Ascending aorta (tissue), 2 donors: ENCODE data around the gene RIMBP2. TPM values are rescaled to one million over a fixed set of nuclear protein-coding genes. Genes with fewer than 3 reads are reported as not detected.

Experiments used
- DNase-seq, 2 donors: peaks; one replicate each; pipeline ENCODE4 v3.0.0-alpha.2; 2019; ENCODE audit warnings: low spot score in 2 of 2
- H3K27ac ChIP-seq, 2 donors: fragments of 200-600 bp; sonication (generic); one replicate each; pipeline ENCODE4 v1.5.1; 2016 to 2017; ENCODE audit warnings: mild to moderate bottlenecking in 1 of 2
- H3K27me3 ChIP-seq: fragments of 200-600 bp; sonication (generic); one replicate; pipeline ENCODE4 v1.5.1; 2017
- H3K36me3 ChIP-seq, 2 donors: fragments of 200-600 bp; sonication (generic); one replicate each; pipeline ENCODE4 v1.5.1; 2016
- H3K4me1 ChIP-seq, 2 donors: fragments of 200-600 bp; sonication (generic); one replicate each; pipeline ENCODE4 v1.5.1; 2016 to 2017; ENCODE audit warnings: mild to moderate bottlenecking in 1 of 2
- H3K4me3 ChIP-seq, 2 donors: fragments of 200-600 bp; sonication (generic); one replicate each; pipeline ENCODE4 v1.5.1; 2016 to 2017; ENCODE audit warnings: mild to moderate bottlenecking in 1 of 2
- H3K9me3 ChIP-seq, 2 donors: fragments of 200-600 bp; sonication (generic); one replicate each; pipeline ENCODE4 v1.5.1; 2016
- intact Hi-C: fragments of 100-400 bp; cut with DNase I; formaldehyde crosslinking; loops from one replicate; pipeline ENCODE4 v1.15.1; 2023
- total RNA-seq: library from RNA; depleted of rRNA; stranded (reverse); fragments of >200 nt; gene quantifications from one replicate; pipeline ENCODE4 v1.1.0, GENCODE V29; 2016
- TF ChIP-seq, protein P1 (sequence below), 3 experiments: fragments of 200-600 bp in 2 of 3; fragments of 450-650 bp in 1 of 3; sonication (generic) in 2 of 3; IDR thresholded peaks; one replicate each; pipeline ENCODE4 v1.5.1; 2016 to 2019; ENCODE audit warnings: antibody characterized with exemption in 3 of 3, mild to moderate bottlenecking in 1 of 3, moderate library complexity in 1 of 3

RIMBP2 gene
- total RNA-seq, 1 donor from 2014 or later, result not detected

- Histone ChIP-seq H3K27ac (no peak overlapping the region), H3K4me1 (no peaks in the 10 kb centered on the region), H3K9me3 (no peaks in the 10 kb centered on the region), H3K4me3 (no peak overlapping the region), H3K36me3 (no peaks in the 10 kb centered on the region), H3K27me3 (no peaks in the 10 kb centered on the region)
- TF ChIP-seq, protein P1, sequence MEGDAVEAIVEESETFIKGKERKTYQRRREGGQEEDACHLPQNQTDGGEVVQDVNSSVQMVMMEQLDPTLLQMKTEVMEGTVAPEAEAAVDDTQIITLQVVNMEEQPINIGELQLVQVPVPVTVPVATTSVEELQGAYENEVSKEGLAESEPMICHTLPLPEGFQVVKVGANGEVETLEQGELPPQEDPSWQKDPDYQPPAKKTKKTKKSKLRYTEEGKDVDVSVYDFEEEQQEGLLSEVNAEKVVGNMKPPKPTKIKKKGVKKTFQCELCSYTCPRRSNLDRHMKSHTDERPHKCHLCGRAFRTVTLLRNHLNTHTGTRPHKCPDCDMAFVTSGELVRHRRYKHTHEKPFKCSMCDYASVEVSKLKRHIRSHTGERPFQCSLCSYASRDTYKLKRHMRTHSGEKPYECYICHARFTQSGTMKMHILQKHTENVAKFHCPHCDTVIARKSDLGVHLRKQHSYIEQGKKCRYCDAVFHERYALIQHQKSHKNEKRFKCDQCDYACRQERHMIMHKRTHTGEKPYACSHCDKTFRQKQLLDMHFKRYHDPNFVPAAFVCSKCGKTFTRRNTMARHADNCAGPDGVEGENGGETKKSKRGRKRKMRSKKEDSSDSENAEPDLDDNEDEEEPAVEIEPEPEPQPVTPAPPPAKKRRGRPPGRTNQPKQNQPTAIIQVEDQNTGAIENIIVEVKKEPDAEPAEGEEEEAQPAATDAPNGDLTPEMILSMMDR (IDR thresholded peaks at IDR 0.05), result no peak
- intact Hi-C loops, result no loop called here
- no peak for DNase-seq
Measured at GRCh38 chr12:130461447-130461815, 254.7 kb downstream of the RIMBP2 start.

GRCh38 chr12:130460611-130461446 lies 255.3 kb downstream of the RIMBP2 start:
- H3K9me3 ChIP-seq, result no peaks in the 10 kb centered on the region
- H3K36me3 ChIP-seq, result no peaks in the 10 kb centered on the region
- H3K27ac ChIP-seq, result no peak overlapping the region
- TF ChIP-seq, protein P1 (IDR thresholded peaks at IDR 0.05), result no peak
- H3K27me3 ChIP-seq, result no peaks in the 10 kb centered on the region
- no peak overlapping the region for H3K4me3 ChIP-seq
- H3K4me1 ChIP-seq, result no peaks in the 10 kb centered on the region
- no peak for DNase-seq
- intact Hi-C loops, result no loop called here

- DNase-seq, result no peak
- Histone ChIP-seq H3K27me3 (no peaks in the 10 kb centered on the region), H3K4me3 (no peak overlapping the region), H3K9me3 (no peaks in the 10 kb centered on the region), H3K27ac (no peak overlapping the region), H3K36me3 (no peaks in the 10 kb centered on the region), H3K4me1 (no peaks in the 10 kb centered on the region)
- intact Hi-C loops, result no loop called here
- TF ChIP-seq, protein P1 (IDR thresholded peaks at IDR 0.05), result no peak
Measured at GRCh38 chr12:130459916-130460315, 256.2 kb downstream of the RIMBP2 start.

DNA sequence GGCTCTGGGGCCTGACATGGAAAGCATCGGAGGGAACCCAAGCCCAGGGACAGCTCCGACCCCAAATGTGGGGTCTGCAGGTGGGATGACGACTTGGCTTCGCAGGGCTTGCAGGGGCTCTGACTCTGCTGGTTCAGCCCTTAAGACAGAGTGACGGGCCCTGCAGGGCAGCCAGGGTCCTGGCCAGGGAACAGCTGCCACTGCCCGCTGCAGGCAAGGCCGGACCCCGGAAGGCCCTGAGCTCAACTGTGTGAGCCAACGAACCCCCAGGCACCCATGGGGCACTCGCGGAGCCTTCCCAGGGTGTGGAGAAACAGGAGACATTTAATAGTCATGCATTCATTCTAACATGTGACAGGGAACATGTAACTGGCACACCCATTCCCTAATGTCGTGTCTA lies 257.8 kb downstream of the RIMBP2 start:
- Histone ChIP-seq H3K4me1 (no peaks in the 10 kb centered on the region), H3K9me3 (no peaks in the 10 kb centered on the region), H3K4me3 (no peak overlapping the region), H3K36me3 (no peaks in the 10 kb centered on the region), H3K27ac (no peak overlapping the region), H3K27me3 (no peaks in the 10 kb centered on the region)
- intact Hi-C loops, result no loop called here
- TF ChIP-seq, protein P1 (IDR thresholded peaks at IDR 0.05), result no peak
- no peak for DNase-seq

- H3K4me1 ChIP-seq, result no peaks in the 10 kb centered on the region
- no peaks in the 10 kb centered on the region for H3K36me3 ChIP-seq
- TF ChIP-seq, protein P1 (IDR thresholded peaks at IDR 0.05), result no peak
- no peak for DNase-seq
- H3K9me3 ChIP-seq, result no peaks in the 10 kb centered on the region
- no peak overlapping the region for H3K27ac ChIP-seq
- no peak overlapping the region for H3K4me3 ChIP-seq
- intact Hi-C loops, result no loop called here
- H3K27me3 ChIP-seq, result no peaks in the 10 kb centered on the region
Measured at GRCh38 chr12:130457215-130457614, 258.9 kb downstream of the RIMBP2 start.
